Peyer's patch (tissue), 4 donors: ENCODE data around the gene ZBTB3.

Experiments used
- POLR2A ChIP-seq, 2 donors: fragments of 450-650 bp; IDR thresholded peaks; one replicate each; pipeline ENCODE4 v1.5.1; 2017; ENCODE audit warnings: antibody characterized with exemption in 2 of 2, mild to moderate bottlenecking in 2 of 2, moderate library complexity in 2 of 2
- TF ChIP-seq, protein P1 (sequence below), 6 experiments: fragments of 450-650 bp in 4 of 6; fragments of 200-600 bp in 2 of 6; sonication (generic) in 1 of 6; IDR thresholded peaks; one replicate each; pipeline ENCODE4 v1.5.1; 2017 to 2019; ENCODE audit warnings: antibody characterized with exemption in 6 of 6, mild to moderate bottlenecking in 3 of 6, moderate library complexity in 1 of 6

DNA sequence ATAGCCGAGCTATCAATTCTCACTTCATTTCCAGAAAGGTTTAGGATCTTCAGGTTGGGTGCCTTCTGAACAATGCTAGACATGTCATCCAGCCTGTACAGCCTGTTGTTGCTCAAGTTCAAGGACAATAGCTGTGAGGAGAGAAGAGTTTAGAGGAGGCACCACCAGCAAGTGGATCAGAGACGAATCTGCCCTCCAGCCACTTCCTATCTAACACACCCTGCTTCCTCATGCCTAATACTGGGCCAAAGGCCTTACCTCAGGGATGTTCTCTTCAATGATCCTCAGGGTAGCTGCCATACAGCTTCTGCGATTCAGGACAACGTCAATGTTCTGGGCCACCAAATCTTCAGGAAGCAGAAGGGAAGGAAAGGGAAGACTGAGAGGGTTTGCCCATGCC lies 47.1 kb upstream of the ZBTB3 start:
- TF ChIP-seq POLR2A (IDR thresholded peaks at IDR 0.05) = no peak
- TF ChIP-seq, protein P1, sequence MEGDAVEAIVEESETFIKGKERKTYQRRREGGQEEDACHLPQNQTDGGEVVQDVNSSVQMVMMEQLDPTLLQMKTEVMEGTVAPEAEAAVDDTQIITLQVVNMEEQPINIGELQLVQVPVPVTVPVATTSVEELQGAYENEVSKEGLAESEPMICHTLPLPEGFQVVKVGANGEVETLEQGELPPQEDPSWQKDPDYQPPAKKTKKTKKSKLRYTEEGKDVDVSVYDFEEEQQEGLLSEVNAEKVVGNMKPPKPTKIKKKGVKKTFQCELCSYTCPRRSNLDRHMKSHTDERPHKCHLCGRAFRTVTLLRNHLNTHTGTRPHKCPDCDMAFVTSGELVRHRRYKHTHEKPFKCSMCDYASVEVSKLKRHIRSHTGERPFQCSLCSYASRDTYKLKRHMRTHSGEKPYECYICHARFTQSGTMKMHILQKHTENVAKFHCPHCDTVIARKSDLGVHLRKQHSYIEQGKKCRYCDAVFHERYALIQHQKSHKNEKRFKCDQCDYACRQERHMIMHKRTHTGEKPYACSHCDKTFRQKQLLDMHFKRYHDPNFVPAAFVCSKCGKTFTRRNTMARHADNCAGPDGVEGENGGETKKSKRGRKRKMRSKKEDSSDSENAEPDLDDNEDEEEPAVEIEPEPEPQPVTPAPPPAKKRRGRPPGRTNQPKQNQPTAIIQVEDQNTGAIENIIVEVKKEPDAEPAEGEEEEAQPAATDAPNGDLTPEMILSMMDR (IDR thresholded peaks at IDR 0.05) = no peak
